Trophoblast cell (in vitro differentiated cells and primary cell): ENCODE data around the gene PFKFB3.
"Not testable (repeated sequence)": the region's sequence is repeated elsewhere in the genome, so short reads cannot be mapped to it uniquely, and the experiment has no call there.

Experiments used
- DNase-seq, 2 donors: peaks; one replicate each; pipeline ENCODE4 v3.0.0-alpha.2; 2016
- H2AFZ ChIP-seq: 2 replicates; pipeline ENCODE4 v1.6.1; 2013; ENCODE audit warnings: low read length, moderate library complexity, mild to moderate bottlenecking; ENCODE audit not compliant: insufficient read depth, poor library complexity
- H2AK5ac ChIP-seq: 2 replicates; pipeline ENCODE4 v1.6.1; 2013; ENCODE audit warnings: mild to moderate bottlenecking, low read length
- H2BK120ac ChIP-seq: 2 replicates; pipeline ENCODE4 v1.6.1; 2013; ENCODE audit warnings: low read length, mild to moderate bottlenecking, moderate library complexity; ENCODE audit not compliant: insufficient read depth, poor library complexity
- H2BK12ac ChIP-seq: 2 replicates; pipeline ENCODE4 v1.6.1; 2013; ENCODE audit warnings: mild to moderate bottlenecking, low read length, moderate library complexity
- H2BK5ac ChIP-seq: 2 replicates; pipeline ENCODE4 v1.6.1; 2013; ENCODE audit warnings: low read length, low read depth, moderate library complexity, mild to moderate bottlenecking; ENCODE audit not compliant: poor library complexity
- H3K14ac ChIP-seq: 2 replicates; pipeline ENCODE4 v1.6.1; 2013; ENCODE audit warnings: mild to moderate bottlenecking, low read length
- H3K18ac ChIP-seq: 2 replicates; pipeline ENCODE4 v1.6.1; 2013; ENCODE audit warnings: mild to moderate bottlenecking, low read length
- H3K23ac ChIP-seq: 2 replicates; pipeline ENCODE4 v1.6.1; 2013; ENCODE audit warnings: low read length
- H3K27ac ChIP-seq: 2 replicates; pipeline ENCODE4 v1.5.1; 2013; ENCODE audit warnings: low read depth, mild to moderate bottlenecking, inconsistent platforms, low read length, moderate library complexity
- H3K27me3 ChIP-seq: 2 replicates; pipeline ENCODE4 v1.6.1; 2013; ENCODE audit warnings: inconsistent platforms, mild to moderate bottlenecking, low read length, moderate library complexity; ENCODE audit not compliant: insufficient read depth
- H3K36me3 ChIP-seq, 2 experiments: 1 replicate in 1 of 2; 2 replicates in 1 of 2; pipeline ENCODE4 v1.6.1; 2013; ENCODE audit warnings: low read length in 2 of 2, mild to moderate bottlenecking in 2 of 2, moderate library complexity in 1 of 2; ENCODE audit not compliant: insufficient read depth in 2 of 2, control insufficient read depth in 1 of 2
- H3K4ac ChIP-seq: 2 replicates; pipeline ENCODE4 v1.6.1; 2013; ENCODE audit warnings: low read depth, mild to moderate bottlenecking, low read length, moderate library complexity
- H3K4me1 ChIP-seq, 2 experiments: 1 replicate in 1 of 2; 2 replicates in 1 of 2; pipeline ENCODE4 v1.6.1; 2013; ENCODE audit warnings: low read length in 2 of 2, mild to moderate bottlenecking in 2 of 2, moderate library complexity in 1 of 2; ENCODE audit not compliant: insufficient read depth in 2 of 2, control insufficient read depth in 1 of 2
- H3K4me2 ChIP-seq: 2 replicates; pipeline ENCODE4 v1.6.1; 2013; ENCODE audit warnings: inconsistent platforms, mild to moderate bottlenecking, low read length, moderate library complexity
- H3K4me3 ChIP-seq: 2 replicates; pipeline ENCODE4 v1.5.1; 2013; ENCODE audit warnings: mild to moderate bottlenecking, low read depth, low read length, inconsistent platforms
- H3K79me1 ChIP-seq: one replicate; pipeline ENCODE4 v1.6.1; 2013; ENCODE audit warnings: low read length
- H3K79me2 ChIP-seq: 2 replicates; pipeline ENCODE4 v1.6.1; 2013; ENCODE audit warnings: low read length, mild to moderate bottlenecking; ENCODE audit not compliant: control insufficient read depth, insufficient read depth, poor library complexity
- H3K9ac ChIP-seq: 2 replicates; pipeline ENCODE4 v1.6.1; 2013; ENCODE audit warnings: mild to moderate bottlenecking, low read length
- H3K9me3 ChIP-seq: 2 replicates; pipeline ENCODE4 v1.6.1; 2013; ENCODE audit warnings: low read depth, mild to moderate bottlenecking, control low read depth, inconsistent platforms, low read length; ENCODE audit not compliant: insufficient read depth
- H4K12ac ChIP-seq: 2 replicates; pipeline ENCODE4 v1.6.1; 2013; ENCODE audit warnings: low read depth, mild to moderate bottlenecking, low read length, moderate library complexity
- H4K8ac ChIP-seq: 2 replicates; pipeline ENCODE4 v1.6.1; 2013; ENCODE audit warnings: low read depth, mild to moderate bottlenecking, low read length, moderate library complexity
- H4K91ac ChIP-seq: one replicate; pipeline ENCODE4 v1.6.1; 2013; ENCODE audit warnings: low read depth, mild to moderate bottlenecking, low read length, moderate library complexity
- whole genome bisulfite sequencing: extraction: QIAGEN DNeasy Blood & Tissue Kit; methylation state at CpG from one replicate; pipeline ENCODE4 v1.1.7; 2013; ENCODE audit warnings: missing lambda C conversion rate; ENCODE audit not compliant: insufficient read length, insufficient coverage; ENCODE audit errors: extremely low coverage; 5-methylcytosine and 5-hydroxymethylcytosine counted together

Gene PFKFB3

GRCh38 chr10:6248908-6249307 is 46.2 kb downstream of the PFKFB3 start:
- not testable (repeated sequence) for H3K27me3 ChIP-seq, H4K91ac ChIP-seq, H3K9me3 ChIP-seq, H2AK5ac ChIP-seq, H2BK120ac ChIP-seq, H3K23ac ChIP-seq, H3K9ac ChIP-seq, H3K18ac ChIP-seq, H3K4me1 ChIP-seq, H3K14ac ChIP-seq, H3K36me3 ChIP-seq, H4K12ac ChIP-seq, H2AFZ ChIP-seq, H3K79me1 ChIP-seq, H3K4me3 ChIP-seq, H2BK5ac ChIP-seq, H3K4ac ChIP-seq, H4K8ac ChIP-seq, H2BK12ac ChIP-seq, H3K27ac ChIP-seq, H3K4me2 ChIP-seq, DNase-seq, H3K79me2 ChIP-seq
- no CpG with 5 or more reads among the region's 8 CpGs for WGBS

- Histone ChIP-seq H3K9ac (no peak overlapping the region), H4K91ac (no peak overlapping the region), H3K4me2 (no peak overlapping the region), H2AFZ (no peak overlapping the region), H3K14ac (no peak overlapping the region), H2AK5ac (no peak overlapping the region), H2BK12ac (no peak overlapping the region), H3K23ac (no peak overlapping the region), H3K79me1 (no peaks in the 10 kb centered on the region), H3K36me3 (no peaks in the 10 kb centered on the region), H3K4me1 (no peaks in the 10 kb centered on the region), H2BK120ac (no peak overlapping the region), H3K18ac (no peak overlapping the region), H3K9me3 (no peaks in the 10 kb centered on the region), H3K27me3 (no peaks in the 10 kb centered on the region), H3K4me3 (no peak overlapping the region), H3K27ac (no peak overlapping the region), H3K79me2 (no peaks in the 10 kb centered on the region), H4K12ac (no peak overlapping the region), H2BK5ac (no peak overlapping the region), H3K4ac (no peak overlapping the region), H4K8ac (no peak overlapping the region)
- no peak for DNase-seq
- WGBS: no CpG with 5 or more reads among the region's 1 CpG
These were observed 47.0 kb downstream of the PFKFB3 start for GRCh38 chr10:6249698-6250097.

- Histone ChIP-seq H2AK5ac (no peak overlapping the region), H3K79me1 (no peaks in the 10 kb centered on the region), H3K4ac (no peak overlapping the region), H3K23ac (no peak overlapping the region), H2BK5ac (no peak overlapping the region), H3K9me3 (no peaks in the 10 kb centered on the region), H2AFZ (no peak overlapping the region), H3K4me2 (no peak overlapping the region), H3K18ac (no peak overlapping the region), H2BK12ac (no peak overlapping the region), H3K4me3 (no peak overlapping the region), H2BK120ac (no peak overlapping the region), H3K27ac (no peak overlapping the region), H3K14ac (no peak overlapping the region), H3K9ac (no peak overlapping the region), H4K8ac (no peak overlapping the region), H3K4me1 (no peaks in the 10 kb centered on the region), H3K27me3 (no peaks in the 10 kb centered on the region), H3K79me2 (no peaks in the 10 kb centered on the region), H4K91ac (no peak overlapping the region), H3K36me3 (no peaks in the 10 kb centered on the region), H4K12ac (no peak overlapping the region)
- WGBS: no CpG with 5 or more reads among the region's 6 CpGs
- DNase-seq: no peak
These were observed 48.0 kb downstream of the PFKFB3 start for GRCh38 chr10:6250745-6251144.

GRCh38 chr10:6254201-6254600 is 51.5 kb downstream of the PFKFB3 start:
- Histone ChIP-seq H3K36me3 (no peaks in the 10 kb centered on the region), H3K9me3 (no peaks in the 10 kb centered on the region), H3K4me1 (no peaks in the 10 kb centered on the region), H2AFZ (no peak overlapping the region), H3K18ac (no peak overlapping the region), H3K4ac (no peak overlapping the region), H4K91ac (no peak overlapping the region), H3K14ac (no peak overlapping the region), H3K27me3 (no peaks in the 10 kb centered on the region), H3K79me2 (no peaks in the 10 kb centered on the region), H3K4me3 (no peak overlapping the region), H2BK12ac (no peak overlapping the region), H3K23ac (no peak overlapping the region), H2BK120ac (no peak overlapping the region), H4K8ac (no peak overlapping the region), H2AK5ac (no peak overlapping the region), H3K9ac (no peak overlapping the region), H3K27ac (no peak overlapping the region), H4K12ac (no peak overlapping the region), H3K4me2 (no peak overlapping the region), H3K79me1 (no peaks in the 10 kb centered on the region), H2BK5ac (no peak overlapping the region)
- DNase-seq: no peak
- WGBS: no CpG with 5 or more reads among the region's 8 CpGs
